A549 treated with Mapracorat at 1 μM for 4 hours (cell line): ENCODE data around the gene MTX2. TPM values are rescaled to one million over a fixed set of nuclear protein-coding genes. Genes with fewer than 3 reads are reported as not detected.

Experiments
- total RNA-seq: library from RNA; stranded (reverse); fragments of 200-300 nt; extraction: Qiagen RNA extraction; gene quantifications from 5 replicates; pipeline ENCODE4 v1.2.3, GENCODE V29; 2022

Gene MTX2
- 40.3 to 46.4 TPM (median 41.8 TPM) in 5 replicates for total RNA-seq

DNA sequence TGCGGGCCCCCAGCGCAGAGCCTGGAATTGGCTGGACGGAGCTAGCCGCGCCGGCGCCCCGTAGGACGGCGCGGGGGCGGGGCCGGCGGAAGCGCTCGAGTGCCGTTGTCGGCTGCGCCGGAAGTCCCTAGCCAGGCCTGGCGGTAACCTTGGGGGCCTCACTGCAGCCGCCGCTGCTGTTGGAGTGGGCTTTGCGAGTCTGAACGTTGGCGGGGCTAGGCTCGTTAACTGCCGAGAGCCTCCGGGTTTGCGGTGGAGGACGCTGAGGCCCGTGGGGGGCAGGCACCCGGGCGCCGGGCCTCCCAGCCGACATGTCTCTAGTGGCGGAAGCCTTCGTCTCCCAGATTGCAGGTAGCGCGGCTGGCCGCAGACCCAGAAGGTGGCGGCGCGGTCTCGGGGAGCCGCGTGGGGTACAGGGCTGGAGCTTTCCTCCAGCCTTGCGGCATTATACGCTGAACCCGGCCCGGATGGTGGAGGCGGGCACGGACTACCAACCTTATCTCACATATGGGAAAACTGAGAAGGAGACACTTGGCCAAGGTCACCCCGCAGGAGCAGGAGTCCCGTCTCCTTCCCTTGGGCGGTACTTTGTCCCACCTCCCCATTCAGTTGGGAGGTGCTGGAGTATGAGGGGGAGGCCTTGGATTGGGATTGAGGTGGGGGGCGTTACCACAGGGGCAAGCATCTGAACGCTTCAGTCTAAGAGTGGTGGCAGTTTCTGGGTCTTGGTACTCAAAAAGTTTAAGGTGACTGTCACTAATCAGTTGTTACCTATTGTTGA lies at the start of gene MTX2:
MTX2 (plus strand) TSS at position 124 of the 781 bp plus-strand sequence; CDS start at position 312, 188 bp downstream.

Other genes with a start within 250 kb of the MTX2 start
- gene EVX2, start 185.5 kb upstream of the MTX2 start, total RNA-seq, result not detected in 5 replicates
- gene HOXD13, start 176.7 kb upstream of the MTX2 start, total RNA-seq, result 0.12 to 0.30 TPM (median 0.22 TPM) in 5 replicates
- gene HOXD12, start 169.6 kb upstream of the MTX2 start, total RNA-seq, result not detected in 5 replicates
- gene HOXD11, start 162.2 kb upstream of the MTX2 start, total RNA-seq, result 5.6 to 8.0 TPM (median 6.2 TPM) in 5 replicates
- gene HOXD10, start 152.7 kb upstream of the MTX2 start, total RNA-seq, result 4.4 to 6.4 TPM (median 5.4 TPM) in 5 replicates
- gene HOXD9, start 146.7 kb upstream of the MTX2 start, total RNA-seq, result 1.1 to 1.8 TPM (median 1.6 TPM) in 5 replicates
- 4.6 to 6.0 TPM (median 5.6 TPM) in 5 replicates for gene HOXD8, start 139.7 kb upstream of the MTX2 start, total RNA-seq
- gene HOXD4, start 117.9 kb upstream of the MTX2 start, total RNA-seq, result 0.27 to 0.67 TPM (median 0.50 TPM) in 5 replicates
- gene HOXD3, start 112.1 kb upstream of the MTX2 start, total RNA-seq, result 0.20 to 0.30 TPM in 2 of 5 replicates, not detected in the others
- 0.06 to 0.19 TPM (median 0.17 TPM) in 5 replicates for gene HOXD1, start 80.8 kb upstream of the MTX2 start, total RNA-seq